HCT116 (cell line): ENCODE results near the gene HMGB3. TPM values are rescaled to one million over a fixed set of nuclear protein-coding genes. Genes with fewer than 3 reads are reported as not detected.

Experiments used
- ATAC-seq: fragments of 200-7000 bp; cut with Tn5 transposase; 2 replicates; pipeline ENCODE4 v1.9.1; 2020; ENCODE audit warnings: mild to moderate bottlenecking, moderate library complexity
- Bru-seq: library from RNA; stranded (reverse); fragments of 400-500 nt; gene quantifications from one replicate; lab custom pipeline; 2021; lab: Mats Ljungman, UMichigan
- BruChase-seq, 2 experiments: library from RNA; stranded (reverse); fragments of 400-500 nt; gene quantifications; one replicate each; lab custom pipeline; 2021; lab: Mats Ljungman, UMichigan
- BruUV-seq: library from RNA; stranded (reverse); fragments of 400-500 nt; replicated peaks from 2 replicates; lab custom pipeline; 2021; lab: Mats Ljungman, UMichigan
- CTCF ChIA-PET: fragments of 300-600 bp; sonication (Branson Sonifier 250); formaldehyde crosslinking; loops from one replicate; lab custom pipeline; 2021; ENCODE audit warnings: antibody characterized with exemption; lab: Charles Lee
- POLR2A ChIA-PET: fragments of 300-600, 350-600 bp; sonication (Branson Sonifier 250); formaldehyde crosslinking; loops from one replicate; lab custom pipeline; 2021; ENCODE audit warnings: antibody characterized with exemption; lab: Charles Lee
- RAD21 ChIA-PET, 2 experiments: fragments of 300-600 bp; sonication (Branson Sonifier 250); formaldehyde crosslinking; loops; one replicate each; lab custom pipeline; 2023; ENCODE audit warnings: low total read pairs in 2 of 2; ENCODE audit not compliant: uncharacterized antibody in 2 of 2, unreplicated experiment in 2 of 2, low non-redundant PET in 1 of 2; lab: Charles Lee
- DNase-seq: peaks from one replicate; pipeline ENCODE4 v3.0.0-alpha.2; 2010; ENCODE audit warnings: low read depth, low spot score
- H2AFZ ChIP-seq: fragments of 200-600 bp; shearing (Covaris generic), sonication (generic); 2 replicates; pipeline ENCODE4 v1.6.1; 2017; ENCODE audit warnings: low read depth, mixed run types, mixed read lengths, antibody characterized with exemption, low read length; ENCODE audit not compliant: poor library complexity, severe bottlenecking
- H3K27ac ChIP-seq: 2 replicates; pipeline ENCODE4 v1.5.1; 2012; ENCODE audit warnings: low read depth, low read length
- H3K27me3 ChIP-seq: fragments of 200-600 bp; sonication (generic); 2 replicates; pipeline ENCODE4 v1.6.1; 2016; ENCODE audit warnings: mixed run types, low read length, mixed read lengths; ENCODE audit not compliant: insufficient read depth
- H3K36me3 ChIP-seq, 2 experiments: fragments of 200-500 bp in 1 of 2; fragments of 200-600 bp in 1 of 2; sonication (Bioruptor generic) in 1 of 2; sonication (generic) in 1 of 2; 2 replicates each; pipeline versions ENCODE4 v1.5.1 to v1.6.1; 2014 to 2016; ENCODE audit warnings: low read length in 2 of 2, inconsistent platforms in 1 of 2, mixed read lengths in 1 of 2, mixed run types in 1 of 2; ENCODE audit not compliant: insufficient read depth in 2 of 2, control insufficient read depth in 1 of 2
- H3K4me1 ChIP-seq, 2 experiments: fragments of 200-600 bp in 1 of 2; sonication (generic) in 1 of 2; 2 replicates each; pipeline versions ENCODE4 v1.5.1 to v1.6.1; 2012 to 2017; ENCODE audit warnings: low read length in 2 of 2, inconsistent platforms in 1 of 2, mild to moderate bottlenecking in 1 of 2, mixed read lengths in 1 of 2, mixed run types in 1 of 2, moderate library complexity in 1 of 2; ENCODE audit not compliant: insufficient read depth in 2 of 2, control insufficient read depth in 1 of 2
- H3K4me2 ChIP-seq: fragments of 200-600 bp; sonication (generic); 2 replicates; pipeline ENCODE4 v1.6.1; 2017; ENCODE audit warnings: mixed run types, low read length, mixed read lengths
- H3K4me3 ChIP-seq, 2 experiments: fragments of 200-600 bp in 1 of 2; sonication (generic) in 1 of 2; replicated peaks in 1 of 2; 2 replicates each; pipeline ENCODE4 v1.5.1; 2011 to 2016; ENCODE audit warnings: low read length in 2 of 2, control low read depth in 1 of 2, low read depth in 1 of 2, mild to moderate bottlenecking in 1 of 2, mixed read lengths in 1 of 2, mixed run types in 1 of 2
- H3K79me2 ChIP-seq: fragments of 200-600 bp; sonication (generic); 2 replicates; pipeline ENCODE4 v1.6.1; 2017; ENCODE audit warnings: mild to moderate bottlenecking, mixed run types, low read length, moderate library complexity, mixed read lengths; ENCODE audit not compliant: insufficient read depth
- H3K9ac ChIP-seq: fragments of 200-600 bp; sonication (generic); 2 replicates; pipeline ENCODE4 v1.6.1; 2016; ENCODE audit warnings: low read length, mixed read lengths
- H3K9me2 ChIP-seq: fragments of 200-600 bp; sonication (generic), shearing (Covaris generic); 2 replicates; pipeline ENCODE4 v1.6.1; 2017; ENCODE audit warnings: mixed run types, mild to moderate bottlenecking, moderate library complexity; ENCODE audit not compliant: insufficient read depth
- H3K9me3 ChIP-seq, 2 experiments: fragments of 200-500 bp in 1 of 2; fragments of 200-600 bp in 1 of 2; sonication (Bioruptor generic) in 1 of 2; sonication (generic) in 1 of 2; 2 replicates each; pipeline ENCODE4 v1.6.1; 2014 to 2017; ENCODE audit warnings: low read length in 2 of 2, mixed read lengths in 2 of 2, inconsistent platforms in 1 of 2, low read depth in 1 of 2, mild to moderate bottlenecking in 1 of 2, mixed run types in 1 of 2, moderate library complexity in 1 of 2; ENCODE audit not compliant: control insufficient read depth in 1 of 2, insufficient read depth in 1 of 2
- H4K20me1 ChIP-seq: fragments of 200-600 bp; sonication (generic), shearing (Covaris generic); 2 replicates; pipeline ENCODE4 v1.6.1; 2017; ENCODE audit warnings: mixed run types, mild to moderate bottlenecking, moderate library complexity; ENCODE audit not compliant: insufficient read depth
- CEBPB ChIP-seq: IDR thresholded peaks from 2 replicates; pipeline ENCODE4 v1.6.1; 2012; ENCODE audit warnings: low read depth
- ELF1 ChIP-seq: IDR thresholded peaks from 2 replicates; pipeline ENCODE4 v1.6.1; 2012; ENCODE audit warnings: low read depth, borderline replicate concordance
- EZH2 ChIP-seq: fragments of 200-600 bp; sonication (generic); IDR thresholded peaks from 2 replicates; pipeline ENCODE4 v1.6.1; 2017; ENCODE audit warnings: antibody characterized with exemption, mixed run types
- POLR2A ChIP-seq: IDR thresholded peaks from 2 replicates; pipeline ENCODE4 v1.7.0; 2011; ENCODE audit warnings: borderline replicate concordance; ENCODE audit not compliant: insufficient read depth, insufficient read length; ENCODE audit errors: extremely low read depth
- POLR2AphosphoS5 ChIP-seq: IDR thresholded peaks from 2 replicates; pipeline ENCODE4 v1.6.1; 2011; ENCODE audit warnings: mild to moderate bottlenecking, low read depth, low read length, moderate library complexity
- RAD21 ChIP-seq: IDR thresholded peaks from 2 replicates; pipeline ENCODE4 v1.6.1; 2012; ENCODE audit warnings: low read depth, mild to moderate bottlenecking
- SIN3A ChIP-seq: IDR thresholded peaks from 2 replicates; pipeline ENCODE4 v1.6.1; 2012; ENCODE audit warnings: low read depth
- SP1 ChIP-seq: IDR thresholded peaks from 2 replicates; pipeline ENCODE4 v1.6.1; 2012; ENCODE audit warnings: low read depth
- SRF ChIP-seq: IDR thresholded peaks from 2 replicates; pipeline ENCODE4 v1.6.1; 2012; ENCODE audit warnings: low read depth
- YY1 ChIP-seq: IDR thresholded peaks from 2 replicates; pipeline ENCODE4 v1.6.1; 2011; ENCODE audit warnings: low read length, low read depth, moderate library complexity, mild to moderate bottlenecking; ENCODE audit not compliant: insufficient replicate concordance; ENCODE audit errors: extremely low read depth
- ZBTB33 ChIP-seq: IDR thresholded peaks from 2 replicates; pipeline ENCODE4 v1.6.1; 2011; ENCODE audit warnings: mild to moderate bottlenecking, low read length, moderate library complexity; ENCODE audit not compliant: insufficient replicate concordance; ENCODE audit errors: extremely low read depth
- ZFX ChIP-seq: fragments of 450-650 bp; IDR thresholded peaks from 2 replicates; pipeline ENCODE4 v1.6.1; 2017
- intact Hi-C: fragments of 100-400 bp; cut with micrococcal nuclease; formaldehyde crosslinking; loops from 2 replicates; pipeline ENCODE4 v1.10.0; 2022
- long read RNA-seq: library from polyadenylated mRNA; unstranded; transcript quantifications from one replicate; pipeline ENCODE4 v2.0.0, GENCODE V29; 2021; ENCODE audit not compliant: unreplicated experiment
- polyA plus RNA-seq: library from polyadenylated mRNA; unstranded; fragments of >200 nt; gene quantifications from 2 replicates; pipeline ENCODE4 v1.2.1, GENCODE V29; 2012; ENCODE audit warnings: missing spikeins
- total RNA-seq: library from RNA; stranded (reverse); gene quantifications from one replicate; pipeline ENCODE4 v1.2.1, GENCODE V29; 2021; ENCODE audit not compliant: unreplicated experiment
- TF ChIP-seq, protein P1 (sequence below): IDR thresholded peaks from 2 replicates; pipeline ENCODE4 v1.6.1; 2012
- TF ChIP-seq, protein P2 (sequence below): IDR thresholded peaks from 2 replicates; pipeline ENCODE4 v1.6.1; 2012
- TF ChIP-seq, protein P3 (sequence below): IDR thresholded peaks from 2 replicates; pipeline ENCODE4 v1.6.1; 2012; ENCODE audit warnings: low read depth
- TF ChIP-seq, protein P4 (sequence below), 3 experiments: fragments of 200-600 bp in 1 of 3; sonication (generic) in 1 of 3; IDR thresholded peaks in 2 of 3; conservative IDR thresholded peaks in 1 of 3; 2 replicates each; pipeline ENCODE4 v1.5.1; 2012 to 2017; ENCODE audit warnings: low read depth in 2 of 3, low read length in 2 of 3, antibody characterized with exemption in 1 of 3, borderline replicate concordance in 1 of 3, control low read depth in 1 of 3, mild to moderate bottlenecking in 1 of 3, mixed read lengths in 1 of 3, mixed run types in 1 of 3, moderate library complexity in 1 of 3; ENCODE audit not compliant: insufficient read depth in 1 of 3

The HMGB3 gene
- total RNA-seq (116 TPM), Bru-seq, nascent RNA (percentile 89 among the genes with signal in this experiment), BruChase-seq, experiment 1, labeled RNA remaining after a 6-hour chase (percentile 99 among the genes with signal in this experiment), BruChase-seq, experiment 2, labeled RNA remaining after a 2-hour chase (percentile 97 among the genes with signal in this experiment)
- 22.4 and 33.8 TPM in 2 replicates for polyA plus RNA-seq
- long read RNA-seq, transcript HMGB3-205 (5 exons, 793 nt): minor isoform, 6 of 175 reads
- long read RNA-seq, transcript HMGB3-201 (5 exons, 3,560 nt): major isoform, 61 of 175 reads
- long read RNA-seq, partial matches to known transcripts: 96 of 175 reads
- long read RNA-seq, other reads (novel, unspliced or antisense): 11 of 175 reads

DNA sequence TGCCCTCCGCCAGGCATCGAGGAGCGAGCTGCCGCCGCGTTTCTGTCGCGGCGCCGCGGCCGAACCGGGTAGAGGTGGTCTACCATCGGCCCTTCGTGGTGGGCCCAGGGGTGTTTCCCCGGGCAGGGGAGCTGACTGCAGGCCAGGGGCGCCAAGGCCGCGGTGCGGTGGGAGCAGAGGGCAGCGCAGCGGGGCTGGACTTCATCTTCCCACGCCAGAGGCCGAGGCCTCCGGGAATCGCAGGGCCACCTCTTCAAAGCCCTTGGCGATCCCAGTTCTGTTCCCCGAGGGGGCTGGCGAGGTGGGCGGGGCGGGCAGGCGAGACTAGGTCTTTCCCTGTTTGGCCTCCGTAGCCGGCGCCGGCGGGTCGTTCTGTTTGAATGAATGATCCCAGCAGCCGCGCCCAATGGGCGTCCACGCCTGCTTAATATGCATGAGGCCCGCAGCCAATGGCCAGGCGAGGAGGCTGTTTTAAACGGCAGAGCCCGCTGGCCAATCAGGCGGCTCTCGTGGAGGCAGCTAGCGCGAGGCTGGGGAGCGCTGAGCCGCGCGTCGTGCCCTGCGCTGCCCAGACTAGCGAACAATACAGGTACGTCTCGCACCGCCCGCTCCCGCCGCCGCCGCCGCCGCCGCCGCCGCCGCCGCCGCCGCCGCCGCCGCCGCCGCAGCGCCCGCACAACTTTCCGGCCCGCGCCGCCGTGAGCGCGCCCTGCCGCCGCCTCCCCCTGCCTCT lies at the start of gene HMGB3:
Gene HMGB3 (plus strand): TSS at position 548 of the 733 bp plus-strand sequence. CDS start 2,265 bp downstream, outside the sequence.
- Histone ChIP-seq H3K9me3 (no peaks in the 10 kb centered on the region), H3K9me2 (no peaks in the 10 kb centered on the region), H3K79me2 (peaks cover 16% of the 10 kb centered on the region), H3K36me3 (no peaks in the 10 kb centered on the region; a peak in 2 of 4 replicates), H3K9ac (peak within 1 kb of the TSS; percentile 75), H3K27ac (peak within 1 kb of the TSS; percentile 78), H2AFZ (no peak within 1 kb of the TSS), H3K4me1 (peaks cover 4 to 12% of the 10 kb centered on the region in 2 experiments; a peak in 3 of 4 replicates), H4K20me1 (no peaks in the 10 kb centered on the region), H3K4me3 (peak within 1 kb of the TSS; percentile 40 to 56), H3K4me2 (peak within 1 kb of the TSS; percentile 67), H3K27me3 (no peaks in the 10 kb centered on the region)
- DNase-seq: peak; percentile 84
- intact Hi-C loops: loop anchor here (10.0 kb wide), 1 partner anchor 88 kb away; the partner anchor contains the start of gene CD99L2
- CTCF ChIA-PET: no interaction called here
- TF ChIP-seq, protein P1, sequence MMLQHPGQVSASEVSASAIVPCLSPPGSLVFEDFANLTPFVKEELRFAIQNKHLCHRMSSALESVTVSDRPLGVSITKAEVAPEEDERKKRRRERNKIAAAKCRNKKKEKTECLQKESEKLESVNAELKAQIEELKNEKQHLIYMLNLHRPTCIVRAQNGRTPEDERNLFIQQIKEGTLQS: no peak
- TF ChIP-seq EZH2 (no peak), ZFX (no peak), YY1 (no peak), RAD21 (no peak), ELF1 (no peak), SP1 (peak; percentile 50), ZBTB33 (peak; percentile 73), SRF (no peak), SIN3A (peak; percentile 29; the same call in 1 of the 2 replicates), POLR2AphosphoS5 (peak; percentile 56), POLR2A (no peak), CEBPB (no peak)
- TF ChIP-seq, protein P2, sequence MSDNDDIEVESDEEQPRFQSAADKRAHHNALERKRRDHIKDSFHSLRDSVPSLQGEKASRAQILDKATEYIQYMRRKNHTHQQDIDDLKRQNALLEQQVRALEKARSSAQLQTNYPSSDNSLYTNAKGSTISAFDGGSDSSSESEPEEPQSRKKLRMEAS: peak; percentile 38; the same call in 1 of the 2 replicates
- TF ChIP-seq, protein P3, sequence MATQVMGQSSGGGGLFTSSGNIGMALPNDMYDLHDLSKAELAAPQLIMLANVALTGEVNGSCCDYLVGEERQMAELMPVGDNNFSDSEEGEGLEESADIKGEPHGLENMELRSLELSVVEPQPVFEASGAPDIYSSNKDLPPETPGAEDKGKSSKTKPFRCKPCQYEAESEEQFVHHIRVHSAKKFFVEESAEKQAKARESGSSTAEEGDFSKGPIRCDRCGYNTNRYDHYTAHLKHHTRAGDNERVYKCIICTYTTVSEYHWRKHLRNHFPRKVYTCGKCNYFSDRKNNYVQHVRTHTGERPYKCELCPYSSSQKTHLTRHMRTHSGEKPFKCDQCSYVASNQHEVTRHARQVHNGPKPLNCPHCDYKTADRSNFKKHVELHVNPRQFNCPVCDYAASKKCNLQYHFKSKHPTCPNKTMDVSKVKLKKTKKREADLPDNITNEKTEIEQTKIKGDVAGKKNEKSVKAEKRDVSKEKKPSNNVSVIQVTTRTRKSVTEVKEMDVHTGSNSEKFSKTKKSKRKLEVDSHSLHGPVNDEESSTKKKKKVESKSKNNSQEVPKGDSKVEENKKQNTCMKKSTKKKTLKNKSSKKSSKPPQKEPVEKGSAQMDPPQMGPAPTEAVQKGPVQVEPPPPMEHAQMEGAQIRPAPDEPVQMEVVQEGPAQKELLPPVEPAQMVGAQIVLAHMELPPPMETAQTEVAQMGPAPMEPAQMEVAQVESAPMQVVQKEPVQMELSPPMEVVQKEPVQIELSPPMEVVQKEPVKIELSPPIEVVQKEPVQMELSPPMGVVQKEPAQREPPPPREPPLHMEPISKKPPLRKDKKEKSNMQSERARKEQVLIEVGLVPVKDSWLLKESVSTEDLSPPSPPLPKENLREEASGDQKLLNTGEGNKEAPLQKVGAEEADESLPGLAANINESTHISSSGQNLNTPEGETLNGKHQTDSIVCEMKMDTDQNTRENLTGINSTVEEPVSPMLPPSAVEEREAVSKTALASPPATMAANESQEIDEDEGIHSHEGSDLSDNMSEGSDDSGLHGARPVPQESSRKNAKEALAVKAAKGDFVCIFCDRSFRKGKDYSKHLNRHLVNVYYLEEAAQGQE: no peak
- TF ChIP-seq, protein P4, sequence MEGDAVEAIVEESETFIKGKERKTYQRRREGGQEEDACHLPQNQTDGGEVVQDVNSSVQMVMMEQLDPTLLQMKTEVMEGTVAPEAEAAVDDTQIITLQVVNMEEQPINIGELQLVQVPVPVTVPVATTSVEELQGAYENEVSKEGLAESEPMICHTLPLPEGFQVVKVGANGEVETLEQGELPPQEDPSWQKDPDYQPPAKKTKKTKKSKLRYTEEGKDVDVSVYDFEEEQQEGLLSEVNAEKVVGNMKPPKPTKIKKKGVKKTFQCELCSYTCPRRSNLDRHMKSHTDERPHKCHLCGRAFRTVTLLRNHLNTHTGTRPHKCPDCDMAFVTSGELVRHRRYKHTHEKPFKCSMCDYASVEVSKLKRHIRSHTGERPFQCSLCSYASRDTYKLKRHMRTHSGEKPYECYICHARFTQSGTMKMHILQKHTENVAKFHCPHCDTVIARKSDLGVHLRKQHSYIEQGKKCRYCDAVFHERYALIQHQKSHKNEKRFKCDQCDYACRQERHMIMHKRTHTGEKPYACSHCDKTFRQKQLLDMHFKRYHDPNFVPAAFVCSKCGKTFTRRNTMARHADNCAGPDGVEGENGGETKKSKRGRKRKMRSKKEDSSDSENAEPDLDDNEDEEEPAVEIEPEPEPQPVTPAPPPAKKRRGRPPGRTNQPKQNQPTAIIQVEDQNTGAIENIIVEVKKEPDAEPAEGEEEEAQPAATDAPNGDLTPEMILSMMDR (IDR thresholded peaks at IDR 0.05 in 2 of 3, conservative IDR thresholded peaks at IDR 0.05 in 1 of 3; ENCODE audit: borderline replicate concordance in 1 of 3, insufficient read depth in 1 of 3, low read depth in 2 of 3, low read length in 2 of 3): no peak
- peak; percentile 98 for ATAC-seq
- RAD21 ChIA-PET: no interaction called here
- POLR2A ChIA-PET: no interaction called here
- BruUV-seq: TSS peak; percentile 90
